Naive thymus-derived CD4-positive, alpha-beta T cell (primary cell): ENCODE data around the gene MATK. TPM values are rescaled to one million over a fixed set of nuclear protein-coding genes. Genes with fewer than 3 reads are reported as not detected.
A peak's percentile ranks its signal among the peaks of the same experiment; 100 is the strongest.

Source experiments
- ATAC-seq: fragments of 150-1000 bp; cut with Tn5 transposase; 2 replicates; pipeline ENCODE4 v1.10.0; 2021; ENCODE audit warnings: mild to moderate bottlenecking, moderate library complexity
- CTCF ChIA-PET: fragments of 350-600 bp; sonication (Branson Sonifier 250); formaldehyde crosslinking; loops from one replicate; lab custom pipeline; 2021; ENCODE audit warnings: antibody characterized with exemption; lab: Charles Lee
- POLR2A ChIA-PET: fragments of 350-600 bp; sonication (Branson Sonifier 250); formaldehyde crosslinking; loops from one replicate; lab custom pipeline; 2021; ENCODE audit warnings: antibody characterized with exemption, inconsistent platforms; lab: Charles Lee
- DNase-seq, 9 donors: peaks; one replicate each; pipeline versions ENCODE4 v3.0.0 to v3.0.0-alpha.2; 2020 to 2022; ENCODE audit warnings: mixed read lengths in 1 of 9
- H3K27ac ChIP-seq: one replicate; pipeline ENCODE4 v1.7.0; 2013; ENCODE audit warnings: mild to moderate bottlenecking, low read depth, low read length, moderate library complexity
- H3K27me3 ChIP-seq, 2 donors: one replicate each; pipeline ENCODE4 v1.7.0; 2013; ENCODE audit warnings: low read length in 2 of 2, mild to moderate bottlenecking in 2 of 2, moderate library complexity in 2 of 2; ENCODE audit not compliant: control insufficient read depth in 2 of 2, insufficient read depth in 2 of 2
- H3K36me3 ChIP-seq, 3 experiments: 1 replicate in 2 of 3; 2 replicates in 1 of 3; pipeline ENCODE4 v1.7.0; 2013; ENCODE audit warnings: low read length in 3 of 3, mild to moderate bottlenecking in 3 of 3, moderate library complexity in 1 of 3; ENCODE audit not compliant: insufficient read depth in 3 of 3, control insufficient read depth in 2 of 3
- H3K4me1 ChIP-seq, 2 donors: one replicate each; pipeline ENCODE4 v1.7.0; 2013; ENCODE audit warnings: low read length in 2 of 2, mild to moderate bottlenecking in 2 of 2, moderate library complexity in 1 of 2; ENCODE audit not compliant: control insufficient read depth in 2 of 2, insufficient read depth in 2 of 2
- H3K4me3 ChIP-seq: 2 replicates; pipeline ENCODE4 v1.7.0; 2013; ENCODE audit warnings: mild to moderate bottlenecking, low read length
- H3K9me3 ChIP-seq, 3 experiments: 1 replicate in 2 of 3; 2 replicates in 1 of 3; pipeline ENCODE4 v1.7.0; 2013; ENCODE audit warnings: low read length in 3 of 3; ENCODE audit not compliant: control insufficient read depth in 2 of 3
- H3K27ac Mint-ChIP-seq, 9 donors: one replicate each; pipeline ENCODE4 v1.8.0; 2020 to 2022; ENCODE audit warnings: mixed read lengths in 9 of 9, mild to moderate bottlenecking in 8 of 9, moderate library complexity in 5 of 9, inconsistent platforms in 2 of 9
- H3K27me3 Mint-ChIP-seq, 5 donors: one replicate each; pipeline ENCODE4 v1.8.0; 2021 to 2022; ENCODE audit warnings: mixed read lengths in 5 of 5, mild to moderate bottlenecking in 1 of 5
- H3K36me3 Mint-ChIP-seq, 5 donors: one replicate each; pipeline ENCODE4 v1.8.0; 2020 to 2022; ENCODE audit warnings: mixed read lengths in 5 of 5, mild to moderate bottlenecking in 3 of 5, inconsistent platforms in 1 of 5
- H3K4me1 Mint-ChIP-seq, 7 donors: one replicate each; pipeline ENCODE4 v1.8.0; 2020 to 2022; ENCODE audit warnings: mixed read lengths in 7 of 7, mild to moderate bottlenecking in 3 of 7, inconsistent platforms in 1 of 7
- H3K4me3 Mint-ChIP-seq, 10 donors: one replicate each; pipeline ENCODE4 v1.8.0; 2020 to 2022; ENCODE audit warnings: mild to moderate bottlenecking in 10 of 10, mixed read lengths in 10 of 10, moderate library complexity in 6 of 10, inconsistent platforms in 2 of 10
- H3K9me3 Mint-ChIP-seq, 11 donors: one replicate each; pipeline ENCODE4 v1.8.0; 2020 to 2022; ENCODE audit warnings: mixed read lengths in 11 of 11, mild to moderate bottlenecking in 4 of 11, inconsistent platforms in 1 of 11, moderate library complexity in 1 of 11
- intact Hi-C, 2 donors: fragments of 100-400 bp; cut with micrococcal nuclease; formaldehyde crosslinking; loops; one replicate each; pipeline ENCODE4 v1.15.1; 2023
- polyA plus RNA-seq, 2 donors: library from polyadenylated mRNA; unstranded; fragments of 300-500 nt; fragmentation: Illumina TruSeq; gene quantifications; one replicate each; pipeline ENCODE4 v1.2.3, GENCODE V29; 2021
- total RNA-seq, 6 experiments: library from RNA in 5 of 6; stranded (reverse) in 5 of 6; gene quantifications; 1 replicate in 5 of 6; 2 replicates in 1 of 6; pipeline ENCODE4 v1.2.3 and lab custom pipeline; 2021 to 2026

The MATK gene
- total and polyA plus RNA-seq, 7 experiments from 2014 or later = 1.6 to 32.6 (median 13.0) TPM

GRCh38 chr19:3822683-3823349 is 36.6 kb upstream of the MATK start:
- H3K27me3 ChIP-seq = no peaks in the 10 kb centered on the region
- intact Hi-C loops = loop anchor here (1.0 to 5.0 kb wide), 10 partner anchors 11 to 157 kb away; partner anchors contain the start of genes APBA3 (in 1 of the 2), MRPL54 (in 1 of the 2), PIP5K1C (in 1 of the 2) and TJP3 (in 1 of the 2)
- H3K36me3 ChIP-seq = no peaks in the 10 kb centered on the region
- no peaks in the 10 kb centered on the region for H3K27me3 Mint-ChIP-seq
- H3K4me3 ChIP-seq = no peak overlapping the region
- H3K4me3 Mint-ChIP-seq = no peak overlapping the region
- no peaks in the 10 kb centered on the region for H3K36me3 Mint-ChIP-seq
- no peak for ATAC-seq
- POLR2A ChIA-PET = interaction anchor here (0.9 to 2.8 kb wide), 4 partner anchors 10 to 101 kb away, joined by 3 to 43 read pairs (median 10); partner anchors contain the start of genes APBA3 and MRPL54
- no peak overlapping the region for H3K27ac Mint-ChIP-seq
- no peak overlapping the region for H3K27ac ChIP-seq
- CTCF ChIA-PET = interaction anchor here (0.6 to 2.0 kb wide), 9 partner anchors 10 to 116 kb away, joined by 3 to 20 read pairs (median 4); partner anchors contain the start of genes APBA3 and MRPL54
- H3K9me3 ChIP-seq = no peaks in the 10 kb centered on the region
- peaks cover 0 to 4% (median 0%) of the 10 kb centered on the region in 11 donors for H3K9me3 Mint-ChIP-seq
- peaks cover 0 to 13% of the 10 kb centered on the region in 2 donors for H3K4me1 ChIP-seq
- DNase-seq = no peak
- peaks cover 0 to 29% (median 16%) of the 10 kb centered on the region in 7 donors for H3K4me1 Mint-ChIP-seq

- H3K27me3 Mint-ChIP-seq = no peaks in the 10 kb centered on the region
These were observed 35.7 kb upstream of the MATK start for GRCh38 chr19:3821857-3822364.

GRCh38 chr19:3821156-3821555 is 35.0 kb upstream of the MATK start:
- no peak overlapping the region for H3K4me3 ChIP-seq
- Mint-ChIP-seq H3K27me3 (no peaks in the 10 kb centered on the region), H3K9me3 (peaks cover 0 to 4% (median 0%) of the 10 kb centered on the region in 11 donors), H3K27ac (no peak overlapping the region), H3K4me3 (no peak overlapping the region), H3K4me1 (peaks cover 0 to 34% (median 18%) of the 10 kb centered on the region in 7 donors), H3K36me3 (no peaks in the 10 kb centered on the region)
- no peaks in the 10 kb centered on the region for H3K9me3 ChIP-seq
- ChIA-PET POLR2A (interaction anchor here (2.5 to 2.8 kb wide), 2 partner anchors 8 to 59 kb away, joined by 14 to 43 read pairs; partner anchors contain the start of genes APBA3 and MRPL54), CTCF (no interaction called here)
- ATAC-seq (no peak), DNase-seq (no peak)
- H3K4me1 ChIP-seq = peaks cover 0 to 13% of the 10 kb centered on the region in 2 donors
- no peaks in the 10 kb centered on the region for H3K36me3 ChIP-seq
- no peak overlapping the region for H3K27ac ChIP-seq
- no peaks in the 10 kb centered on the region for H3K27me3 ChIP-seq
- intact Hi-C loops = loop anchor here (5.0 kb wide), 3 partner anchors 39 to 119 kb away; partner anchors contain the start of genes PIP5K1C (in 1 of the 2) and TJP3 (in 1 of the 2)

More at GRCh38 chr19:3821857-3822364, 35.7 kb upstream of the MATK start:
- peak overlapping the region in 7 of 10 donors; percentile 31 to 71 (median 66) for H3K4me3 Mint-ChIP-seq
- Histone ChIP-seq H3K4me1 (peaks cover 0 to 13% of the 10 kb centered on the region in 2 donors), H3K36me3 (no peaks in the 10 kb centered on the region), H3K4me3 (peak overlapping the region; percentile 3), H3K9me3 (no peaks in the 10 kb centered on the region), H3K27me3 (no peaks in the 10 kb centered on the region), H3K27ac (no peak overlapping the region)
- H3K27ac Mint-ChIP-seq = peak overlapping the region in 8 of 9 donors; percentile 20 to 81 (median 57)
- H3K36me3 Mint-ChIP-seq = no peaks in the 10 kb centered on the region
- DNase-seq = peak; percentile 76 to 96 (median 89)
- H3K9me3 Mint-ChIP-seq = peaks cover 0 to 4% (median 0%) of the 10 kb centered on the region in 11 donors
- H3K4me1 Mint-ChIP-seq = peaks cover 0 to 32% (median 18%) of the 10 kb centered on the region in 7 donors
- intact Hi-C loops = loop anchor here (1.0 to 5.0 kb wide), 10 partner anchors 10 to 156 kb away; partner anchors contain the start of genes APBA3 (in 1 of the 2), MRPL54 (in 1 of the 2), PIP5K1C (in 1 of the 2) and TJP3 (in 1 of the 2)
- ChIA-PET POLR2A (interaction anchor here (0.7 to 2.8 kb wide), 5 partner anchors 9 to 100 kb away, joined by 3 to 43 read pairs (median 5); partner anchors contain the start of genes APBA3 and MRPL54), CTCF (interaction anchor here (0.5 to 2.0 kb wide), 14 partner anchors 9 to 1838 kb away, joined by 3 to 20 read pairs (median 4); partner anchors contain the start of genes APBA3 and MRPL54)
- peak; percentile 99 for ATAC-seq

- intact Hi-C loops = loop anchor here (5.0 kb wide), 3 partner anchors 38 to 118 kb away; partner anchors contain the start of genes PIP5K1C (in 1 of the 2) and TJP3 (in 1 of the 2)
- no peaks in the 10 kb centered on the region for H3K9me3 ChIP-seq
- ChIA-PET CTCF (no interaction called here), POLR2A (interaction anchor here (3.0 kb wide), 1 partner anchor 58 kb away, joined by 18 read pairs; the partner anchor contains the start of genes APBA3 and MRPL54)
- no peak for DNase-seq
- Mint-ChIP-seq H3K9me3 (peaks cover 0 to 4% (median 0%) of the 10 kb centered on the region in 11 donors), H3K4me1 (peaks cover 2 to 42% (median 23%) of the 10 kb centered on the region in 7 donors), H3K27me3 (no peaks in the 10 kb centered on the region), H3K27ac (no peak overlapping the region), H3K4me3 (no peak overlapping the region), H3K36me3 (no peaks in the 10 kb centered on the region)
- no peaks in the 10 kb centered on the region for H3K27me3 ChIP-seq
- H3K4me1 ChIP-seq = peaks cover 3 to 19% of the 10 kb centered on the region in 2 donors
- H3K36me3 ChIP-seq = no peaks in the 10 kb centered on the region
- no peak for ATAC-seq
- H3K27ac ChIP-seq = no peak overlapping the region
- no peak overlapping the region for H3K4me3 ChIP-seq
These were observed 33.8 kb upstream of the MATK start for GRCh38 chr19:3819989-3820388.

- H3K4me3 Mint-ChIP-seq = peak overlapping the region in 3 of 10 donors; percentile 41 to 66 (median 53)
- CTCF ChIA-PET = interaction anchor here (1.3 kb wide), 1 partner anchor 56 kb away, joined by 5 read pairs; the partner anchor contains the start of gene MRPL54
- POLR2A ChIA-PET = interaction anchor here (0.8 to 3.0 kb wide), 3 partner anchors 12 to 128 kb away, joined by 3 to 18 read pairs (median 3); partner anchors contain the start of genes APBA3 and MRPL54
- Histone ChIP-seq H3K9me3 (no peaks in the 10 kb centered on the region), H3K27ac (no peak overlapping the region), H3K4me3 (no peak overlapping the region), H3K4me1 (peaks cover 13 to 30% of the 10 kb centered on the region in 2 donors), H3K36me3 (no peaks in the 10 kb centered on the region), H3K27me3 (no peaks in the 10 kb centered on the region)
- no peak for DNase-seq
- peaks cover 12 to 53% (median 34%) of the 10 kb centered on the region in 7 donors for H3K4me1 Mint-ChIP-seq
- no peaks in the 10 kb centered on the region for H3K27me3 Mint-ChIP-seq
- peaks cover 0 to 4% (median 0%) of the 10 kb centered on the region in 11 donors for H3K9me3 Mint-ChIP-seq
- peak overlapping the region in 1 of 9 donors; percentile 72 for H3K27ac Mint-ChIP-seq
- no peaks in the 10 kb centered on the region for H3K36me3 Mint-ChIP-seq
- no peak for ATAC-seq
- intact Hi-C loops = no loop called here
These were observed 32.7 kb upstream of the MATK start for GRCh38 chr19:3818918-3819317.

- ATAC-seq (peak; percentile 22), DNase-seq (peak in 1 of 9 donors; percentile 39)
- Mint-ChIP-seq H3K4me3 (peak overlapping the region in 7 of 10 donors; percentile 16 to 66 (median 50)), H3K4me1 (peaks cover 17 to 57% (median 38%) of the 10 kb centered on the region in 7 donors), H3K27ac (peak overlapping the region in 5 of 9 donors; percentile 19 to 73 (median 68)), H3K27me3 (no peaks in the 10 kb centered on the region), H3K36me3 (no peaks in the 10 kb centered on the region), H3K9me3 (peaks cover 0 to 4% (median 0%) of the 10 kb centered on the region in 11 donors)
- H3K27me3 ChIP-seq = no peaks in the 10 kb centered on the region
- intact Hi-C loops = no loop called here
- peaks cover 17 to 34% of the 10 kb centered on the region in 2 donors for H3K4me1 ChIP-seq
- CTCF ChIA-PET = interaction anchor here (1.3 kb wide), 1 partner anchor 56 kb away, joined by 5 read pairs; the partner anchor contains the start of gene MRPL54
- no peak overlapping the region for H3K4me3 ChIP-seq
- H3K27ac ChIP-seq = no peak overlapping the region
- no peaks in the 10 kb centered on the region for H3K36me3 ChIP-seq
- POLR2A ChIA-PET = interaction anchor here (0.6 to 3.0 kb wide), 5 partner anchors 12 to 128 kb away, joined by 3 to 18 read pairs (median 3); partner anchors contain the start of genes APBA3 and MRPL54
- H3K9me3 ChIP-seq = no peaks in the 10 kb centered on the region
These were observed 32.3 kb upstream of the MATK start for GRCh38 chr19:3818466-3818865.
